ENCODE data around the gene WWOX. TPM values are rescaled to one million over a fixed set of nuclear protein-coding genes. Genes with fewer than 3 reads are reported as not detected.

The WWOX gene
- polyA plus RNA-seq, 1 donor (not counting 4 experiments of a cell fraction or from before 2014, with no cell fraction given): 5.1 TPM

DNA sequence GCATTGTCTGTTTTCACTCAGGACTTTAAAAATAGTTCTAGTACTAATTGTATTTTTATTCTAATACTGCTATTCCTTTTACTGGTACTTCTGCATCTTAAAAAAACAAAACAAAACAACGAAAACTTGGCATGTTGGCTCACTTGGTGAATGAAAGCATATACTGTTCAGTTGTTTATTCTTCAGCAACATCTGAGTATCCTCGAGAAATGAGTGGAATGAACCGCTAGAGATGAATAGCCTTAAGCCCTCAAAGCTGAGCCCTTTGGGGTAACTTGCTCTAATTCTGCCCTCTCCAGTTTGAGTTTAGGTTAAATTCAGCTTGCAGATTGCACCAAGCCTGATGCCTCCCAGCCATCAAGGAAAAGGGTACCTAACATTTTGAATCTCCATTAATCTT lies 126.5 kb downstream of the WWOX start:
- H3K79me2 ChIP-seq (ENCODE audit: control insufficient read depth, insufficient read depth, low read length): no peaks in the 10 kb centered on the region
- no peak overlapping the region for H2AFZ ChIP-seq (ENCODE audit: control insufficient read depth, low read length)
- no peaks in the 10 kb centered on the region for H4K20me1 ChIP-seq (ENCODE audit: control insufficient read depth, extremely low read depth, insufficient read depth, low read length)
- H3K9ac ChIP-seq (ENCODE audit: control insufficient read depth, extremely low read depth, insufficient read depth, low read length): no peak overlapping the region
- no peaks in the 10 kb centered on the region for H3K36me3 ChIP-seq (ENCODE audit: control insufficient read depth in 2 of 2, extremely low read depth in 1 of 2, insufficient read depth in 2 of 2, low read length in 2 of 2)
- H3K9me1 ChIP-seq (ENCODE audit: control insufficient read depth, extremely low read depth, insufficient read depth, low read length): no peaks in the 10 kb centered on the region
- H3K4me1 ChIP-seq (ENCODE audit: control insufficient read depth, extremely low read depth, insufficient read depth, low read length): peaks cover 6% of the 10 kb centered on the region
- no peak overlapping the region for H3K4me2 ChIP-seq (ENCODE audit: control insufficient read depth, extremely low read depth, insufficient read depth, low read depth, low read length)
- dilution Hi-C loops (cut with MboI; ENCODE audit: extremely low pct_ligation_motif_present, low sequenced_read_pairs): no loop called here
- no peaks in the 10 kb centered on the region for H3K9me3 ChIP-seq (ENCODE audit: control insufficient read depth, low read depth, low read length)
- TF ChIP-seq, protein P1, sequence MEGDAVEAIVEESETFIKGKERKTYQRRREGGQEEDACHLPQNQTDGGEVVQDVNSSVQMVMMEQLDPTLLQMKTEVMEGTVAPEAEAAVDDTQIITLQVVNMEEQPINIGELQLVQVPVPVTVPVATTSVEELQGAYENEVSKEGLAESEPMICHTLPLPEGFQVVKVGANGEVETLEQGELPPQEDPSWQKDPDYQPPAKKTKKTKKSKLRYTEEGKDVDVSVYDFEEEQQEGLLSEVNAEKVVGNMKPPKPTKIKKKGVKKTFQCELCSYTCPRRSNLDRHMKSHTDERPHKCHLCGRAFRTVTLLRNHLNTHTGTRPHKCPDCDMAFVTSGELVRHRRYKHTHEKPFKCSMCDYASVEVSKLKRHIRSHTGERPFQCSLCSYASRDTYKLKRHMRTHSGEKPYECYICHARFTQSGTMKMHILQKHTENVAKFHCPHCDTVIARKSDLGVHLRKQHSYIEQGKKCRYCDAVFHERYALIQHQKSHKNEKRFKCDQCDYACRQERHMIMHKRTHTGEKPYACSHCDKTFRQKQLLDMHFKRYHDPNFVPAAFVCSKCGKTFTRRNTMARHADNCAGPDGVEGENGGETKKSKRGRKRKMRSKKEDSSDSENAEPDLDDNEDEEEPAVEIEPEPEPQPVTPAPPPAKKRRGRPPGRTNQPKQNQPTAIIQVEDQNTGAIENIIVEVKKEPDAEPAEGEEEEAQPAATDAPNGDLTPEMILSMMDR (optimal IDR thresholded peaks at IDR 0.05 in 1 of 3, IDR thresholded peaks at IDR 0.05 in 1 of 3, conservative IDR thresholded peaks at IDR 0.05 in 1 of 3; ENCODE audit: extremely low read depth in 1 of 3, insufficient read depth in 2 of 3, low read length in 3 of 3): no peak
- no peak for TF ChIP-seq EZH2 (IDR thresholded peaks at IDR 0.05; ENCODE audit: low read length)
- FAIRE-seq: no peak
- H3K27me3 ChIP-seq (ENCODE audit: control insufficient read depth, extremely low read depth, insufficient read depth, low read length): no peaks in the 10 kb centered on the region
- DNase-seq (ENCODE audit: low read depth, low spot score): no peak
- H3K4me3 ChIP-seq (ENCODE audit: control insufficient read depth in 2 of 3, extremely low read depth in 1 of 3, insufficient read depth in 2 of 3, low read depth in 1 of 3, low read length in 3 of 3): no peak overlapping the region
- H3K27ac ChIP-seq (ENCODE audit: control insufficient read depth, insufficient read depth, low read length): no peak overlapping the region

GRCh38 chr16:78227855-78228254 lies 128.4 kb downstream of the WWOX start:
- no peak overlapping the region for H2AFZ ChIP-seq (ENCODE audit: control insufficient read depth, low read length)
- H3K79me2 ChIP-seq (ENCODE audit: control insufficient read depth, insufficient read depth, low read length): no peaks in the 10 kb centered on the region
- H3K9ac ChIP-seq (ENCODE audit: control insufficient read depth, extremely low read depth, insufficient read depth, low read length): no peak overlapping the region
- TF ChIP-seq, protein P1 (optimal IDR thresholded peaks at IDR 0.05 in 1 of 3, IDR thresholded peaks at IDR 0.05 in 1 of 3, conservative IDR thresholded peaks at IDR 0.05 in 1 of 3; ENCODE audit: extremely low read depth in 1 of 3, insufficient read depth in 2 of 3, low read length in 3 of 3): peak in 1 of 3 experiments; percentile 21
- no peak for TF ChIP-seq EZH2 (IDR thresholded peaks at IDR 0.05; ENCODE audit: low read length)
- dilution Hi-C loops (cut with MboI; ENCODE audit: extremely low pct_ligation_motif_present, low sequenced_read_pairs): no loop called here
- no peak for DNase-seq (ENCODE audit: low read depth, low spot score)
- peaks cover 11% of the 10 kb centered on the region for H3K4me1 ChIP-seq (ENCODE audit: control insufficient read depth, extremely low read depth, insufficient read depth, low read length)
- no peaks in the 10 kb centered on the region for H4K20me1 ChIP-seq (ENCODE audit: control insufficient read depth, extremely low read depth, insufficient read depth, low read length)
- H3K9me3 ChIP-seq (ENCODE audit: control insufficient read depth, low read depth, low read length): no peaks in the 10 kb centered on the region
- no peaks in the 10 kb centered on the region for H3K27me3 ChIP-seq (ENCODE audit: control insufficient read depth, extremely low read depth, insufficient read depth, low read length)
- H3K4me2 ChIP-seq (ENCODE audit: control insufficient read depth, extremely low read depth, insufficient read depth, low read depth, low read length): no peak overlapping the region
- no peak overlapping the region for H3K4me3 ChIP-seq (ENCODE audit: control insufficient read depth in 2 of 3, extremely low read depth in 1 of 3, insufficient read depth in 2 of 3, low read depth in 1 of 3, low read length in 3 of 3)
- no peak overlapping the region for H3K27ac ChIP-seq (ENCODE audit: control insufficient read depth, insufficient read depth, low read length)
- no peaks in the 10 kb centered on the region for H3K36me3 ChIP-seq (ENCODE audit: control insufficient read depth in 2 of 2, extremely low read depth in 1 of 2, insufficient read depth in 2 of 2, low read length in 2 of 2)
- H3K9me1 ChIP-seq (ENCODE audit: control insufficient read depth, extremely low read depth, insufficient read depth, low read length): no peaks in the 10 kb centered on the region
- FAIRE-seq: no peak

Measured in keratinocyte (primary cell).